SKM-1 treated with dmso at 0.1 percent for 144 hours (cell line): ENCODE results near the gene PRR30.
"Not testable (repeated sequence)": the region's sequence is repeated elsewhere in the genome, so short reads cannot be mapped to it uniquely, and the experiment has no call there.

Experiments
- DNase-seq: peaks from one replicate; lab custom pipeline; 2025; ENCODE audit not compliant: unreplicated experiment; lab: John Stamatoyannopoulos, UW

Gene PRR30

GRCh38 chr2:27130396-27130795 lies 8.8 kb downstream of the PRR30 start:
- no peak for DNase-seq

GRCh38 chr2:27128668-27129571 lies 10.3 kb downstream of the PRR30 start:
- no peak for DNase-seq

DNA sequence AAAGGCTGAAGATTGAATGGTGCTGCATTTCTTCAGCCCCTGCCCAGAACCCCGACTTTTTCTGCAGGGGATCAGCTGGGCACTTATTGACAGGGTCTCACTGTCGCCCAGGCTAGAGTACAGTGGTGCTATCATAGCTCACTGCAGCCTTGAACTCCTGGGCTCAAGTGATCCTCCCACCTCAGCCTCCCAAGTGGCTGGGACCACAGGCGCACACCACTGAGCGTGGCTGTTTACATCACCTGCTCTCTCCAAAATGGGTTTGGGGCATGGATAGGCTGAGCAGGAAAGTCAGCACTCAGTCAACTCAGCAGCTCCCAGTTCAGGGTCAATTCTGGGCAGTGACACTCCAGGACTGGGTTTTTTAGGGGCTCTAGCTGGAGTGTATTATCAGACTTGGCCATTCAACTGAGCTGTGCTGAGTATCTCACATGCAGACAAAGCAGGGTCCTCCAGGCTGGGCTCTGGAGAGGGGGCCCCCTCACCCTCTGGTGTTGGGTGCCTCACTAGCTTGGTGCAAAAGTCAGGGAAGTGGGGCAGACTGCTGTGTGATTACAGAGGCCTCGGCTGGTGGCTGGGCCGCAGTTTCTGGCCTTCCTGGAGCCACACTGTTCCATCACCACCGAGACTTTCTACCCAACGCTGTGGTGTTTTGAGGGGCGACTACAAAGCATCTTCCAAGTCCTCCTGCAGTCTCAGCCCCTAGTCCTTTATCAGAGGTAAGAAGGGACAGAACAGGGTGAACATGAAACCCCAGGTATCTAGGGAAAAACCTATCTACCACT lies 11.1 kb downstream of the PRR30 start:
- no peak for DNase-seq

DNA sequence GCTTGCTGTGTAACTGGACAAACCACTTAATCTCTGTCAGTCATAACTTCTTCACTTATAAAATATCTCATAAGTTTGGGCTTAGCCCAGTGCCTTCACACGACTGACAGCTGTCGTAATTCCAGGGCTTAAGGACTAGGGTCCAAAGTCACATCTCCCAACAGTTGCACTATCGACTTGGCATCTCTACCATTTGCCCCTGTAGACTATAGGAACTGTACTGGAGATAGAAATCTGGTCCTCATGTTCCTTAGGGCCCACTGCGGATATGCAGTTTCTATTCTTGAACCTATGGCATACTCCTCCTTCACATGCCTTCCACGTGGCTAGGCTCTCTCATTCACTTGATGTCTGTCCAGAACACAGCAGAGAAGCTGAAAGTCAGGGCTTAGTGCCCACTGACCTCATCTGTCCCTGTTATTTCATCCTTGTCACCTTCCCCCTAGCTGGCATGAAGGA lies 12.9 kb downstream of the PRR30 start:
- DNase-seq = no peak

- no peak for DNase-seq
Observed at GRCh38 chr2:27125104-27125503, 14.1 kb downstream of the PRR30 start.

GRCh38 chr2:27123302-27124150 lies 15.7 kb downstream of the PRR30 start, which contains the start of gene ABHD1:
TSS of gene ABHD1 (plus strand) at chr2:27123815. CDS start at chr2:27123949, 134 bp downstream.
- DNase-seq = peak; percentile 53

DNA sequence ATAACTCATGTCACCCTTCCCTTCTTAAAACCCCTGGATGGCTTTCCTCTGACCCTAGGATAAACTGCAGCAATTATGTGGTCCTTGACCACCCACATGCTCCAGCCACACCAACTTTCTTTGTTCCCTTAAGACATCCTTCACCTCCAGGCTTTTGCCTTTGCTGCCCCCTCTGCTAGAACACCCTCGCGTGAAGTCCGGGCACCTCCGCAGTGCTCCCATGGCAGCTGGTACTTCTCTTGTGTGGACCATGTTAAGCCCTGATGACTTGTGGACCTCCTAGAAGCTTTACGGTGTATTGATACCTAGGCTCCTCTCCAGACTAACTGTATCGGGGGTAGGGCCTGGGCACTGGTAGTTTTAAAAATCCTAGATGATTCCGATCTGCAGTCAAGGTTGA lies 16.4 kb downstream of the PRR30 start:
- no peak for DNase-seq

GRCh38 chr2:27121906-27122305 lies 17.3 kb downstream of the PRR30 start:
- no peak for DNase-seq

DNA sequence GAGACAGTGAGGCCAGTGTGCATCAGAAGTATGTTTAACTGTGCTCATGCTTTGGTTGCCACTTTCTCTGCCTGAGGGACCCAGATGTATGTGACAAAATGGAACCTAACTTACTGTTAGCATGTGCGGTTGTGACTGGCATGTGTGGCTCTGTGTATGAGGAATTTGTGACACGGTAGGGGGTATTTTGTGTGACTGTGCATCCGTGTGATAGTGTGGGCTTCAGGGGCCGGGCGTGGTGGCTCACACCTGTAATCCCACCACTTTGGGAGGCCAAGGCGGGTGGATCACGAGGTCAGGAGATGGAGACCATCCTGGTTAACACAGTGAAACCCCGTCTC lies 19.9 kb downstream of the PRR30 start:
- DNase-seq = not testable (repeated sequence)

DNA sequence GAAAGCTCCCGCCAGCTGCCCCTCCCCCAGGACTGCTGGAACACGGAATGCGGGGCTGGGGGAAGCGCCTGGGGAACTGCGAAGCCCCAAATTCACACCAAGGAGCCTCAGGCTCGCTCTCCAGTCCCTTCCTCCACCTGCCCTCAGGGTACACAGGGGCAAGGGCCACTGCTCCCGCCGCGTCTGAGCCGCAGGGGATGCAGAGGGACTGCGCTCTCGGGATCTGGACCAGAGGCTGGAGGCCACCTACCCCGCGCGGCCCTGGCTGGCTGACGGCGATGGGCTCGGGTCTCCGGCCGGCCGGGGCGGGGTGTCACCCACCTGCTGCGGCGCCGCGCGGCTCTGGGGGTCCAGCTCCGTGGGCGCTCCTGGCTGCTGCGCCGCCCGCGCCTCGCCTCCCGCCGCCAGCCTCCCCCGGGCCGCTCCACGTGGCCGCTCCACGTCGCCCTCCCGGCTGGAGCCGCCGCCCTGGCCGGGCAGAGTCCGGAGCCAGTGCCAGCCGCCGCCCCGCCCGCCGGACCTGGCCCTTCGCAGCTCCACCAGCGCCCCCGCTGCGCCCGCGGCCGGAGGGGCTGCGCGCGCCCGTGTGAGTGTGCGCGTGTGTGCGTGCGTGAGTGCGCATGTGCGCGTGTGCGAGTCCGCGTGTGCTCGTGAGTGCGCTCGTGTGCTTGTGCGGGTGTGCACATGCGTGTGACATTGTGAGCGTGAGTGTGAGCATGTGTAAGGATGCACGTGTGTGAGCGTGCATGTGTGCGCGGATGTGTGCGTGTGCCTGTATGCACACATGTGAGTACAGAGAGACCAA lies 20.5 kb downstream of the PRR30 start, which contains the start of gene CGREF1:
Gene CGREF1, minus strand, starts transcription at position 604 of the 805 bp plus-strand sequence. CDS start 14,762 bp downstream, outside the sequence.
- DNase-seq = no peak

- no peak for DNase-seq
Observed at GRCh38 chr2:27117995-27118524, 21.1 kb downstream of the PRR30 start.

- DNase-seq = no peak
Observed at GRCh38 chr2:27115519-27115918, 23.7 kb downstream of the PRR30 start.

GRCh38 chr2:27111392-27112078 lies 27.7 kb downstream of the PRR30 start:
- not testable (repeated sequence) for DNase-seq

DNA sequence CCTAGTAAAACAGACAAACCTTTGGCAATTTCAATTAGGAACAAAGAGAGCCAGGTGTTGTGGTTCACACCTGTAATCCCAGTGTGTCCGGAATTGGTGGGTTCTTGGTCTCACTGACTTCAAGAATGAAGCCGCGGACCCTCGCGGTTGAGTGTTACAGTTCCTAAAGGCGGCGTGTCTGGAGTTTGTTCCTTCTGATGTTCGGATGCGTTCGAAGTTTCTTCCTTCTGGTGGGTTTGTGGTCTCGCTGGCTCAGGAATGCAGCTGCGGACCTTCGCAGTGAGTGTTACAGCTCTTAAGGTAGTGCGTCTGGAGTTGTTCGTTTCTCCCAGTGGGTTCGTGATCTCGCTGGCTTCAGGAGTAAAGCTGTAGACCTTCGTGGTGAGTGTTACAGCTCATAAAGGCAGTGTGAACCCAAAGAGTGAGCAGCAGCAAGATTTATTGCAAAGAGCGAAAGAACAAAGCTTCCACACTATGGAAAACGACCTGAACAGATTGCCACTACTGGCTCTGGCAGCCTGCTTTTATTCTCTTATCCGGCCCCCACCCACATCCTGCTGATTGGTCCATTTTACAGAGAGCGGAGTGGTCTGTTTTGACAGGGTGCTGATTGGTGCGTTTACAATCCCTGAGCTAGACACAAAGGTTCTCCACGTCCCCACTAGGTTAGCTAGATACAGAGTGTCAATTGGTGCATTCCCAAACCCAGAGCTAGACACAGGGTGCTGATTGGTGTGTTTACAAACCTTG lies 28.4 kb downstream of the PRR30 start:
- DNase-seq = not testable (repeated sequence)

- DNase-seq = no peak
Observed at GRCh38 chr2:27109083-27109482, 30.1 kb downstream of the PRR30 start.

- no peak for DNase-seq
Observed at GRCh38 chr2:27108221-27108620, 31.0 kb downstream of the PRR30 start.

DNA sequence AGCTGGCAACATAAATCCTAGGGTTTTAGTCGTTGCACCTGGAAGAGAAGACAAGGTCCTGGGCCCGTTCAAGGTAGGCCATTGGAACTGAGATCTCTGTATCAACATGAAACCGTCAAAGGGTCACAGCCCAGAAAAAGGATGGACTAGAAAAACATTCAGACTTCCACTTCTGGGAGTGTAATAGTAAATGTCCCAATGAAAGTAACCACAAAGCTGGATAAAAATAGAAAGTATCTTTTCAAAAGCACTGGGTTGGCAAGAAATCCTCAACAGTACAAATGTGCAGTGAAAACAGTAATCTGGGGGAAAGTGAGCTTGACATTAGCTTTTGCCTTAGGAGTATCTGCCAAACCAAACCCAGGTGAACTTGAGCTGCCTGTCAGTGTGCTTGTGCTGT lies 33.2 kb downstream of the PRR30 start:
- DNase-seq = no peak

- no peak for DNase-seq
Observed at GRCh38 chr2:27102329-27102728, 36.9 kb downstream of the PRR30 start.

DNA sequence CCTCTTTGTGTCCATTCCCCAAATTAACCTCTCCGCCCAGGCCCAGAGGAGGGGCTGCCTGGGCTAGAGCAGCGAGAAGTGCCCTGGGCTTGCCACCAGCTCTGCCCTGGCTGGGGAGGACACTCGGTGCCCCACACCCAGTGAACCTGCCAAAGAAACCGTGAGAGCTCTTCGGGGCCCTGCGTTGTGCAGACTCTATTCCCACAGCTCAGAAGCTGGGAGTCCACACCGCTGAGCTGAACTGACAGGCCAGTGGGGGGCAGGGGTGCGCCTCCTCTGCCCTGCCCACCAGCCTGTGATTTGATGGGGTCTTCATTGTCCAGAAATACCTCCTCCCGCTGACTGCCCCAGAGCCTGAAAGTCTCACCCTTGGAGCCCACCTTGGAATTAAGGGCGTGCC lies 39.2 kb downstream of the PRR30 start:
- no peak for DNase-seq
